GM19372 (cell line): ENCODE data around the gene TGFB1I1.
"Not testable (repeated sequence)": the region's sequence is repeated elsewhere in the genome, so short reads cannot be mapped to it uniquely, and the experiment has no call there.

Experiments used
- ATAC-seq: cut with Tn5 transposase; IDR thresholded peaks from one replicate; pipeline ENCODE4 v1.9.1; 2021; ENCODE audit warnings: mild to moderate bottlenecking, low read depth, moderate library complexity; ENCODE audit not compliant: unreplicated experiment

Gene TGFB1I1

DNA sequence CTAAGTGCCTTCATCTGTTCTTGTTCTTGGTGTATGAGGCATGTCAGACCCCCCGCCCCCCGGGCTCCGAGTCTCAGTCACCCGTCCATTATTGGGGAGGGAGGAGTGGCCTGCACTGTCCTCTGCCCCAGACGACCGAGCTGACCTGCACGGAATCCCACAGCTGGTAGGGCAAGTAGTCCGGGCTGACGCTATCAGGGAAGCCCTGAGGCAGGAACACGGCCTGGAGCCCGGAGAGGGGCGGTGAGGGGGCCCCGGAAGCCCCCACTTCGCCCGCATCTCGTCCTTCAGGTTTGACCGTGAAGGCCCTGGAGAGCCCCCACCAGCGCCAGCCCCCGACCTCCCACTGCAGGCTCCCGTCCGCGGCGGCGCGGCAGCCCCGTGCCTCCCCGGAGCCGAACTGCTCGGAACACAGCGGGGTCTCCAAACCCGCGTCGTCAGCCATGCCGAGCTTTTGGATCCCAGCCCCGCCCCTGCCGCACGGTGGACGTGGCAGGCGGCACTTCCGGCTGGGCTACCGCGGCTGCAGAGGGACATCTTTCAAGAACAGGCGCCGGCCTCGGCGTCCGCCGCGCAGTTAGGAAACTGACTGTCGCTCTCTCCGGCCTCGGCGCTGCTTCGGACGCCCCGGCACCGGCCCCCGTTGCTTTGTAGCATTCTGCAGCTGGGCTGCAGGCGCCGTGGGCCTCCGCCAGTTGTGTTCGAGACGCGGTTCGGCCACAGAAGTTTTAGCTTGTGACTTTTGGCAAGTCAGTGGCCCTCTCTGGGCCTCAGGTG is 36.2 kb downstream of the TGFB1I1 start, which contains the start of gene RUSF1:
RUSF1 (minus strand) TSS at position 463 of the 777 bp plus-strand sequence; CDS start at position 445, 18 bp downstream.
- peak; percentile 92 for ATAC-seq

DNA sequence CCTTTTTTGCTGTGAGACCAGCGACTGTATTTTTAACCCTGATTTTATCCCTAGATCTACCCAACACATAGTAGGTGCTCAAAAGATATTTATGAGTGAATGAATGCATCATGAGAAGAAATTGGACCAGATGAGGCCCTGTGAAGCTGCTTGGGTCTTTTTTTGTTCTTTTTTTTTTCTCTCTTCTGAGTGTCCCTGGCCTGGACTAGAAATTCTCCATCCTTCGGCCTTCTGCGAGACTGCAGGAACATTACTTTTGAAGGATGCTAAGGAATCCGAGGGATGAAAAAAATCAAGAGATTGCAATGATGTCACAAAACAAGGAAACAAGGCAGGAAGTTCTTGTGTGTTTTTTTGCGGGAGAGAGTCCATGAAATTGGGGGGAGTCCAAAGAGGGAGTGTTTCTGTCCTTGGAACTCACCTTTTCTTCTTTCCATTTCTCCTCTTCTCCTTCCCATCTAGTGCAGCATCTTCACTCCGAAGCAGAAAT is 36.8 kb downstream of the TGFB1I1 start:
- peak; percentile 3 for ATAC-seq

GRCh38 chr16:31513126-31513525 is 41.2 kb downstream of the TGFB1I1 start:
- ATAC-seq, result no peak

DNA sequence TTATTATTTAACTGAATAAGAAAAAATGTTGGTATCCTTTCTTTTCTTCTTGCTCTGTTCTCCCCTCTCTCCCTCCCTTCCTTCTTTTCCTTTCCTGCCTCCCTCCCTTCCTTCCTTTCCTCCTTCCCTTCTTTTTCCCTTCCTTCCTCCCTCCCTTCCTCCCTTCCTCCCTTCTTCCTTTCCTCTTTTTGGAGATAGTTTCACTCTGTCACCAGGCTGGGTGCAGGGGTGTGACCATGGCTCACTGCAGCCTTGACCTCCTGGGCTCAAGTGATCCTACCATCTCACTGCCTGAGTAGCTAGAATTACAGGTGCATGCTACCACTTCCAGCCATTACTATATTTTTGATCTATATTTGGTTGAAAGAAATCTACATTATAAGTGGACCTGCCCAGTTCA is 41.9 kb downstream of the TGFB1I1 start:
- ATAC-seq, result no peak

- no peak for ATAC-seq
These were observed 45.9 kb downstream of the TGFB1I1 start for GRCh38 chr16:31517800-31518402.

- ATAC-seq, result no peak
These were observed 47.9 kb downstream of the TGFB1I1 start for GRCh38 chr16:31519759-31520431.

DNA sequence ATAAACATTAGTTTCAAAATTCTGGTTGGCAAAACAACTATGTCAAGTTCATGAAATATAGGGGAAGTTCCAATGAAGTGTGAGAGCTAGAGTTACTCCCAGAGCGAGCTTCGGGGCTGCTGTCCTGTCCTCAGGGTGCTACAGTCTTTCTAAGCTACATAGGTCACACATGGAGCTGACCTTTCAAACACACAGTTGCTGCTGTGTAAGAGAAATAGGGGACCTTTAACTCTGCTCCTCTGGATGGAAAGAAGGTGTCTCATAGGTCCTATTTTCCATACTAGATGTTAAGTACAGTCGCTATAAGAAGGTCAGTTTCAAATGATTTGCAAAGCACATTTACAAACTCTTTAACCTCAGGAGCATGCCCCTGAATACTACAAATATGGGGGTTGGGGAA is 49.4 kb downstream of the TGFB1I1 start:
- ATAC-seq, result no peak

GRCh38 chr16:31522071-31522470 is 50.1 kb downstream of the TGFB1I1 start:
- no peak for ATAC-seq

DNA sequence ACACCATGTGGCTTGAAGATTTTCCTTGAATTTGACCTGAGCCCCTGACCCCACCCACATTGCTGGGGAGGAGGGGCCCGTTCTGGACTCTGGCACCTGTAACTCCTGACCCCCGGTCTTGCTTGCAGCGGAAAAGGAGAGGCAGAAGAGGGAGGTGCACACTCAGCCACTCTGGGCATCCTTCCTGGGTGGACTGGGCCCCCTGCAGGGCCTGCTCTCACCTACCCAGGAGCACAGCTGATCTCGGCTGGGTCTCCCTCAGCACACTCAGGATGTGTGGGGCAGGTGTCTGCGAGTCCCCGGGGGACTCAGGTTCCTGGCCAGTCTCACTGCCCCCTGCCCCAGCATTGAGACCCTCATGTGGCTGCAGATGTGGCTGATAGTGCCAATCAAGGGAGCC is 51.8 kb downstream of the TGFB1I1 start:
- ATAC-seq, result not testable (repeated sequence)

DNA sequence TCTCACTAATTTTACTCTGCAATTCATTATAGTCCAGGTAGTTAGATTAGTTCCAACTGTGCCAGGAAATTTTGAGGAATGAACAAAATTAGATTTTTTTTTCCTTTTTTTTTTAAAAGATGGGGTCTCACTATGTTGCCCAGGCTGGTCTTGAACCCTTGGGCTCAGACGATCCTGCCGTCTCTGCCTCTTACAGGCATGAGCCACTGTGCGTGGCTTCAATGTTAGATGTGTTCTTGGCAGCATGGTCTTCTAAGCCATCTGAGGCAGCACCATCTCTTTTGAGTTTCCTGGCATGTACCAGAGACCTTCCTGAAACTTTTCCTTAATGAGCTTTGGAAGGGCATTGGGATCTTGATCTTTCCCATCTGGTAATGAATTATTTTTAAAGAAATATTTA is 53.2 kb downstream of the TGFB1I1 start:
- no peak for ATAC-seq
